Stimulated activated CD8-positive, alpha-beta memory T cell treated with anti-CD3 and anti-CD28 coated beads, Interleukin-4, amount 100 ng/mL, for 1 hour (primary cell): ENCODE measurements around the gene DUX4.
"Not testable (repeated sequence)": the region's sequence is repeated elsewhere in the genome, so short reads cannot be mapped to it uniquely, and the experiment has no call there.

ENCODE experiments used
- DNase-seq, 2 donors: peaks; one replicate each; pipeline ENCODE4 v3.0.0-alpha.2; 2020; ENCODE audit warnings: low read depth in 2 of 2, low spot score in 1 of 2

DUX4 gene

DNA sequence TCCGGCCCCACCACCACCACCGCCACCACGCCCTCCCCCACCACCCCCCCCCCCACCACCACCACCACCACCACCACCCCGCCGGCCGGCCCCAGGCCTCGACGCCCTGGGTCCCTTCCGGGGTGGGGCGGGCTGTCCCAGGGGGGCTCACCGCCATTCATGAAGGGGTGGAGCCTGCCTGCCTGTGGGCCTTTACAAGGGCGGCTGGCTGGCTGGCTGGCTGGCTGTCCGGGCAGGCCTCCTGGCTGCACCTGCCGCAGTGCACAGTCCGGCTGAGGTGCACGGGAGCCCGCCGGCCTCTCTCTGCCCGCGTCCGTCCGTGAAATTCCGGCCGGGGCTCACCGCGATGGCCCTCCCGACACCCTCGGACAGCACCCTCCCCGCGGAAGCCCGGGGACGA, at the start of gene DUX4:
Gene DUX4, plus strand, starts transcription at position 347 of the 400 bp plus-strand sequence. Its CDS starts 0 bp downstream, at position 347.
- not testable (repeated sequence) for DNase-seq

GRCh38 chr4:190175436-190175835, 1.9 kb downstream of the DUX4 start:
- DNase-seq = not testable (repeated sequence)

GRCh38 chr4:190177727-190178605, 4.4 kb downstream of the DUX4 start:
- not testable (repeated sequence) for DNase-seq

DNA sequence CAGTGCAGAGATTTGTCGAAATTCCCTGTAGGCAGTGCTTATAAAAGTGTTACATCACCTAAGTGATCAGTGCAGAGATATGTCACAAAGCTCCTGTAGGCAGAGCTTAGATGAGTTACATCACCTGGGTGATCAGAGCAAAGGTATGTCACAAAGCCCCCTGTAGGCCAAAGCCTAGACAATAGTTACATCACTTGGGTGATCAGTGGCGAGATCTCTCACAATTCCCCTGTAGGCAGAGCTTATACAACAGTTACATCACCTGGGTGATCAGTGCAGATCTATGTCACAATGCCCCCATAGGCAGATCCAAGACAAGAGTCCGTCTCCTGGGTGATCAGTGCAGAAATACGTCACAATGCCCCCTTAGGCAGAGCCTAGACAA, 5.0 kb downstream of the DUX4 start:
- DNase-seq = not testable (repeated sequence)

GRCh38 chr4:190179030-190179739, 5.6 kb downstream of the DUX4 start:
- DNase-seq = not testable (repeated sequence)

DNA sequence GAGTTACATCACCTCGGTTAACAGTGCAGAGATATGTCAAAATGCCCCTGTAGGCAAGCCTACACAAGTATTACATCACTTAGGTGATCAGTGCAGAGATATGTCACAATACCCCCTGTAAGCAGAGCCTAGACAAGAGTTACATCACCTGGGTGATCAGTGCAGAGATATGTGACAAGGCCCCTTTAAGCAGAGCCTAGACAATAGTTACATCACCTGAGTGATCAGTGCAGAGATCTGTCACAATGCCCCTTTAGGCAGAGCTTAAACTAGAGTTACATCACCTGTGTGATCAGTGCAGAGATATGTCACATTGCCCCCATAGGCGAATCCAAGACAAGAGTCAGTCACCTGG, 6.1 kb downstream of the DUX4 start:
- not testable (repeated sequence) for DNase-seq

- DNase-seq = not testable (repeated sequence)
Observed at GRCh38 chr4:190180947-190181346, 7.4 kb downstream of the DUX4 start.

GRCh38 chr4:190181481-190182100, 8.0 kb downstream of the DUX4 start:
- DNase-seq = not testable (repeated sequence)

DNA sequence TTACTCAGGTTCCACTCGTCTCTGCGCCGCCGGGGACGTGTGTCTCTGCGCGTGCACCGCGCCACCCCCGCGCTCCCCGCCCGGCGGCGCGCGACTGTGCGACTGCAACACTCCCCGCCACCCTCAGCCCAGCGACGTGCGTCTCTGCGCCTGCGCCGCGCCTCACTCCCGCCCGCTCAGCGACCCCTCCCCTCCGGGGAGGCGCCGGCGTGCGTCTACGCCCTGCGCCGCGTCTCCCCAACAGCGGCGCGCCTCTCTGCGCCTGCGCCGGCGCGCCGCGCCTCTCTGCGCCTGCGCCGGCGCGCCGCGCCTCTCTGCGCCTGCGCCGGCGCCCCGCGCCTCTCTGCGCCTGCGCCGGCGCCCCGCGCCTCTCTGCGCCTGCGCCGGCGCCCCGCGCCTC, 29.9 kb downstream of the DUX4 start:
- DNase-seq = not testable (repeated sequence)
